Frontal cortex (tissue), 4 donors: ENCODE measurements around the gene ANP32A. TPM values are rescaled to one million over a fixed set of nuclear protein-coding genes. Genes with fewer than 3 reads are reported as not detected.

Source experiments
- DNase-seq, 2 donors: peaks; one replicate each; pipeline ENCODE4 v3.0.0; 2012; ENCODE audit warnings: low spot score in 2 of 2
- FAIRE-seq: peaks from 2 replicates; lab custom pipeline; 2012; peaks lifted over from hg19 to GRCh38; lab: Jason Lieb, UNC
- total RNA-seq: library from RNA; depleted of rRNA; stranded (reverse); fragments of >200 nt; gene quantifications from one replicate; pipeline ENCODE4 v1.2.3, GENCODE V29; 2014
- donor health status: control.
- donor health status: control.
- donor health status: control.

ANP32A gene
- total RNA-seq, 1 donor from 2014 or later: 104 TPM

DNA sequence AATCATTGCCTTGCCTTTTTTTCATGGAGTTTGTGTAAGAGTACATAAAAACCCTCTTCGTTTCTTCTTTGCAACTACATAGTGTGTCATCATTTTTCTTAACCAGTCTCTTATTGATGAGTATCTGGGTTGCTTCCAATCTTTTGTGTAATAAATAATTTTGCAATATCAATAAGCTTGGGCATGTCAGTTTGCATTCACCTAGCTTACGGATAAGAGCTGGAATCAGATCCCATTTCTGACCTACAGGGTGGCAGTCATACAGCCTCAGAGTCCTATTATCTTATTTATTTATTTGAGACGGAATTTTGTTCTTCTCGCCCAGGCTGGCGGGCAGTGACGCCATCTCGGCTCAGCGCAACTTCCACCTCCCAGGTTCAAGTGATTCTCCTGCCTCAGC is 18.3 kb downstream of the ANP32A start:
- FAIRE-seq (no peak), DNase-seq (no peak)

DNA sequence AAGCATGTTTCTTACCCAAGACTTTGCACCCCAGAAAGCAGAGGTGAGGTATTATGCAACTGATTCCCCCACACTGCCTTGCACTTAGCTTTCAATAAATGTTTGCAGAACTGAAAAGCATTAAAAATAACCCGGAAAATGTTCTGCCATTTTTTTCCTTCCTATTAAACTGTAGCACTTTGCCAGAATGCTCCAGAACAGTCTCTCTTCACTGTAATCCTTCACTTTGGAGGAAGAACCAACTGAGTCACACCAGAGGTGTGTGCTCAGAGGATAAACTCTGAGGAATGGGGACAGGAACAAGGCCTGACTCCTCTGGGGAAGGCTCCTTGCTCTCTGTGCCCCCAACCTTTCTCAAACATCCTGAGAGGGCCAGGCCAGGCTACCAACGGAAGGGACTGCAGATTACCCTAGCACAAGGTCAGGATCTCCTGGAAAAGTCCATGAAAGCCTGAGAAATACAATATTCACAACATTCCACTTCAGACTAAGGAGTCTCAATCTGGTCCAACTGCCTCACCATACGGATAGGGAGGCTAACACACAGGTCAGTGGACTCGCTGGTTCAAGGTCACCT is 19.0 kb downstream of the ANP32A start:
- DNase-seq: no peak
- FAIRE-seq: no peak

- DNase-seq: no peak
- no peak for FAIRE-seq
Observed at GRCh38 chr15:68800875-68801274, 19.8 kb downstream of the ANP32A start.

DNA sequence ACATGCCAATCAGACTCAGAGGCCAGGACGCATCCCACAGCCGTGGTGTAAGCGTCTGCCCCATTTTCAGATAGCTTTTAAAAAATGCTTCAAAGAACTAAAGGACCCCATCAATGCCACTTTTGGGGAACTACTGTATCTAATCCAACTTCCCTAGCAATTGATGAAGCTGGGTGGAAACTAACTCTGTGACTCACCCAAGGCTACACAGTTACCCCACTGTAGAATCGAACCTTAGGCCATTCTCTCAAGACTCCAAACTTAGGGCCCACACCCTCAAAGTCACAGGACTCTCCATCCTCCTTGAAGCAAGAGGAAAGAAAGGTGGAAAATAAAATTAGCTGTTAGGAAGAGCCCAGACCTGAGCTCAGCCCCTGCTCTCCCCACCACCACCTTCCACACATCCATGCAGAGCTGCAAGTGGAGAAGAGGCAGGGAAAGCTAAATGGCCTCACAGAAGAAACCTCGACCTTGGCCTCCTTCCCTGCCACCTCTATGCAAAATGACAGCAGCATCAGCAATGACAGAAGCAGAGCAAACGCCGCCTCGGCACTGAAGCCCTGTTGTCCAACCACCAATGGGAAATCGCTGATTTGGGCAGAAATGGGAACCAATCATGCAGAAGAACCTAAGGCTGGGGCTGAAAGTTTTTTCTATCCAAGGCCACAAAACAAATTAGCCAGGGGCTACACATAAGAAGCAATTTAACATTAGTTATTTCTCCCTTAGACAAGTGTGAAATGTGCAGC is 22.2 kb downstream of the ANP32A start:
- DNase-seq: no peak
- FAIRE-seq: no peak

DNA sequence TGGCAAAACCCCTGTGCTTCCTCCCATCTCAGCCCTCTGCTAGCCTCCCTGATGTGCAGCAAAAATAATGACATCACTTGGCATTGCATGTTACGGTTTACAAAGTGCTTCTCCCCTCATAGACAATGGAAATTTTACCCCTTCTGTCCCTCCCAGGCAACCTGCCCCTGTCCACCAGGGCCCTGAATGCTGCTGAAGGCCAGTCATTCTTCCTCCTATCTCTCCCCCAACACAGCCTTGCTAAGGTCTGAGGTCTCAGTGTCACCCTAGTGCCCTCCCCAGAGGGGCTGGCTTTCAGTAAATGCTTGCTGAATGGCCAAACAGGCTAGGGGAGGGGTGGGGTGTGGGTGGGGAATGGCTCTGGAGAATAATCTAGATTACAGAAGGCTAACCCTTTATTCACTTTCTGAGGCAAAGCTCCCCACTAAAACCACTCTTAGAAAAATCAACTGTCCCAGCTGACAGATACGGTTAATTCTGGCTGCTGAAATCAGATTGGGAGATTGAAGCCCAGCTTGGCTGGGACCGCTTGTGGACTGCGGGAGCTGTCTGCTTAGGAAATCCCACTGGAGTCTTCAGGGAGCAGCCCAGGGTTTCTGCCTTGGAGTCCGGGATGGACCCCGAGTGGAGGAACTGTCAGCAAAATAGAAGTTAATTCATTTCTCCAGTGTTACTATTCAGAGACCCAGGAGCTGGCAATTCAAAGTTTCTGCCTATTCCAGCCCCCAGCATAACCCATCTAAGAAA is 22.9 kb downstream of the ANP32A start:
- peak in 1 of 2 donors; percentile 41 for DNase-seq

DNA sequence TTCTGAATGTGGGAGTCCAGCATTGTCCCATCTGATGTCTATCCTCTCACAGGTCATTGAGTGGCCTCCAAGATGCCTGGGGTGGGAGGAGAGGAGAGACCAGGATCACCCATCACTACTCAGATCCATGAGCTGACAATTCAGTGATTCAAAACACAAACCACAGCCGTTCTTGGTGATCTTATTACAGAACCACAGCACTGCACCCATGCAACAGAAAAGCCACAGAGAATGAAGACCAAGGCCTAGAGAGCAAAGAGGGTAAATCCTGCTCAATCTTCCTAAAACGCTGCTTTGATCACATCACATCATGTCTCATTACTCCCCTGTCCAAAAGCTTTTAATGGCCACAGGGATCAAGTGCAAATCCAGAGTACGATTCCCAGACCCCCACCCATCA is 23.5 kb downstream of the ANP32A start:
- DNase-seq: no peak
- FAIRE-seq: no peak

More for the DNA sequence above, 22.9 kb downstream of the ANP32A start:
- FAIRE-seq: no peak

DNA sequence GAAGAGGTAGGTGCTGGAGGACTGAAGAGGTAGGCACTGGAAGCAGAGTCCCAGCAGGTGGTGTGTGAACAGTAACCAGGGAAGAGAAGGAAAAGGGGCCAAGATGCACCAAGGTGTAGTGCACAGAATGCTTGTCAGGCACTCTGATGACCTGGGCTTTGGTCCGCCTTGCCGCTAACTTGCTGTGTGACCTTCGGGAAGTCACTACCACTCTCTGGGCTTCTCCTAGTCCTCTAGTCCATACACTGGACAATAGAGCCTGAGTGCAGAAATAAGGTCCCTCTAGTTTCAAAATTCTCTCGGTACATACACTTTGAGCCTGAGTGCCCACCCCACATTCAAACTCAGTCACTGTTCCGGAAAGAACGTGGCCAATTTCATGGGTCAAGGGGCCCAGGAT is 24.1 kb downstream of the ANP32A start:
- no peak for DNase-seq
- FAIRE-seq: no peak

DNA sequence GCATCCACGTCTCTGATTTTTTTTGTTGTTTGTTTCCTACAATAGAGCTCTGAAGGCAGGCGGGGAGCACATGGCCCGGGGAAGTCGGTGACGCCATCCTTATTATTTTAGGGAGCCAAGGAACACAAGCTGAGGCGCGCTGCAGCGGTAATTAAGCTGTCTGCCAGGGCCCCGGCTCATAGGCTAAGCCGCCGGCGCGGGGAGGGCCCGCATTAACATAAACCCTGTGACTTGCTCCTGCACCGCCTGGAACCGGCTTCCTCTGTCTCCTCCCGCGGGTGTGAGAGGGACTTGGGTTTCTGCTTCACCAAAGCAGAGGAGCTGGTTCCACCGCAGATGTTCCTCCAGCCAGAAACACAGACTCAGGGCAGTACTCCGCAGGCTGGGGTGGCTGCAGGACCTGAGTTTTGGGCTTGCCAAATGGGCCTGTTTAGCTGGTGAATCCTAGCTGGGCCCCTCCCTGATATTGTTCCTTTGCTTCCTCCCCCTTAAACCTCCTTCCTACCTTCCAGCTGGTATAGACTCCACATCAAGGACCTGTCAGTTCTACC is 25.3 kb downstream of the ANP32A start:
- DNase-seq (peak; percentile 56 to 83), FAIRE-seq (no peak)

DNA sequence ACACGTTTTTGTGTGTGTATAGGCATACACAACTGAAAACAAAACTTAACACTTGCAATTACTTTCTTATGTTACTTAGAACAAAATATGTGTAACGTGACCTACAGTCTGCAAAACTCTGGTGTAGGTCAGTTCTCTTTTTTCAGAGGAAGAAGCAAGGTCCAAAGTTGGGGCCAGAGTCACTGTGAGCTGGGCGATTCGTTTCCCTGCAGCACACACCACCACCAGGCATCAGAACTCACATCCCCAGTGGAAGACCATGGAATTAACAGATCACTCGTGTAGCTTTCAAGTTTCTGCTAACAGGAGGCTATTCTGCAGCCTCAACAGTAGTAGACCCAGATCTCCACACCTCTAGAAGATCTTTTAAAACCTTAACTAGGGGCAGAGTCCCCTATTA is 25.8 kb downstream of the ANP32A start:
- DNase-seq: no peak
- FAIRE-seq: no peak

DNA sequence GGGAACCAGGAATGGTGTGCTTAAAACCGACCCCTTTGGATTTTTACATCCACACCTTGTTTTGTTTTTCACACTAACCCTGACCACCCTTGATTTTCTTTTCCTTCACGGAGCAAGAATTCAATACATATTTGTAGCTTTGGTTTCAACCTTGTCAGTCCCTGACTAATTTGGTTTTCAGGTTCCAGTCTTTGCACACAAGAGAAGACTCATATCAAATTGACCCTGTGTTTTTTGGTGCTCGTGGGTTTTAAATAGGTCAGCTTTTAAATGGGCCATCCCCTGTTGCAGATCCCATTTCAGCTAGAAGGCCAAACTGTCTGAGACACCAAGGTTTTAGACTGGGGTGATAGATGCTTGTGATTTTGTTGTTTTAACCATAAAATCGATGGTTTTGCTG is 26.4 kb downstream of the ANP32A start:
- no peak for FAIRE-seq
- DNase-seq: no peak

- no peak for FAIRE-seq
- DNase-seq: no peak
Observed at GRCh38 chr15:68793776-68794175, 26.9 kb downstream of the ANP32A start.

DNA sequence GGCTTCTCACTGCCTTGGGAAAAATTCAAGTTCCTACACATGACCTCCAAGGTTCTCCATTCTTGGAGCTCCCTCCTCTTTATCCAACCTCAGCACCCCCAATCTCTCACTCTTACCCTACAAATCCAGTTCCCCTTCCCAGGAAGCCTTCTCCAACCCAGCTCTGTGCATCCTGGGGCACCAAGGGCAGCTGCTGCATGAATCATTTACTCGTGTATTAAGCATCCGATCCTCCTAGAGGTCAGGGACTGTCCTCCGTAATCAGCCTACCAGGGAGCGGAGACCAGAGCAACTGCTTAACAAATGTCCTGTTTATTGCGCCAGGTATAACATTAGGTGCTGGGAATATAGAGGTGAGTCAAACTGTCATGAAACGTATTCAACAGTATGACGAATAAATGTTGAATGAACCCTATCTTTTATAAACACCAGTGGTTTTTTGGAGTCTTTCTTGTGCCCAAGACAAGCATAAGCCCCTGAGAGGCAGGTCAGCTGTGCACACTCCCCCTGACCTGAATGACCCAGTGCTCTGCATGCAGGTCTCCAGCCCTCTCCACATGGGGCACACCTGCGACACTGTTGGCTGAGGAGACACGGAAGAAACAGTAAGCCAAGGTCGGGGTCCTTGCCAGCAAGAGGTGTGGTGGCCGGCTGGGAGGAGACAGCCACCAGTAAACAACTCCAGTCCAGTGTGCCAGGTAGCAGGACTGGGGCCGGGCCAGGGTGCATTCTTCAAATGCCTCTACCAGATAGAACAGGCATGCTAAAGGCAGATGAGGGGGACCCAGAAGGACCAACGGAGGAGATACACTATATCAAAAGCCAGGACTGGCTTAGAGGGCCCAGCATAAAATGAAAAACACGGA is 27.6 kb downstream of the ANP32A start:
- DNase-seq: no peak
- FAIRE-seq: no peak

DNA sequence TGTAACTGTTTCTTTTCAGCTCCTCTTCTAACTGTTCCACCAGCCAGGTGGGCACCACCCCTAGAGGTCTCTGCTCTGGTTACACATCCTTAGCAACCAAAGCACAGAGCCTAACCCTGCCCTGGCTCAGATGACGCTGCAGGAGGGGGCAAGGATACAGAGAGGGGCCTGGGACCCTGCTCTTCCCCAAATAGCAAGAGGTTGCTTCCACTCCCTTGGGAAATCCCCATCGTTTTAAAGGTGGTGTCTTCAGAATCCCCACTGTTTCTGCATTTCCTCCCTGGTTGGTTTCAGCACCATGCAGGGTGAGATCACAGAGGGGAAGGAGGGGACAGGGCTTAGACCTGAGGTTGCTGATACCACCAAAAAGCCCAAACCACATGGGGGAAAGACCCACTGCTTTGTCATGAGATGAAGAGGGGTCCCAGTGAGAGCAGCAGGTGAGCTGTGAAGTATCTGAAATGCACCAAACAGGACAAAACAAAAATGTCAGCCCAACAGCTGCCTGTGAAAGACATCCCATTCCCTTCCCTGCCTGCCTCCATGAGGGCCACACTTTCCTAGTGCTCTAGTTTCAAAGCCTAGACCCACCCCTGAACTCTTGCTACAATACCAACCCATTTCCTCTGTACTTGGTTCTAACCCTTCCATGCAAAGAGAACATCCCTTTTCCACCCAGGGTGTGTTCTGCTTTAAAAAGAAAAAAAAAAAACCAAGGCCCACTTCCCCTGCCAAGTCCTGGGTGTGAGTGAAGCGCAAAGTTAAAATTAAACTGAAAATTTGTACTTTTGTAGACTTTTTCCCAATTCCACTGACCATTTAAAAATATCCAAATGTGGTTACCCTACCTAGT is 29.0 kb downstream of the ANP32A start:
- DNase-seq: no peak
- no peak for FAIRE-seq

DNA sequence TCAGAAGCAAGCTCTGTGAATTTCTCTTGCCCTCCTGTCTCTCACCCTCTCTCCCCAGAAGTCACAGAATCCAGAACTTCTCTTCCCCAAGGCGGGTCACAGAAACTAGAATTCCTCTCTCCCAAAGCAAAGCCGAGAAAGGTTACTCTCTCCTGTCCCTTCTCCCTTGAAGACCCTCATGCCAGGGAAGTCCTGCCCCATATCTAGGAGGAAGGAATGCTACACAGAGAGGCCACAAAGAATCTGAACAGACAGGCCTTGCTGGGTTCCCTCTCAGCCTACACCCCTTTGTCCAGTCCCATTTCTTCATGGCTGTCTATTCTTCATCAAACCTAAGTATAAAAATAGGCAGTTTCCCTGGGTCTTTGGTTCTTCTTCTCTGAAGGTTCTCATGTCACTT is 29.8 kb downstream of the ANP32A start:
- no peak for FAIRE-seq
- DNase-seq: no peak

GRCh38 chr15:68790242-68790575 is 30.5 kb downstream of the ANP32A start:
- FAIRE-seq (no peak), DNase-seq (no peak)

GRCh38 chr15:68789534-68790241 is 31.0 kb downstream of the ANP32A start:
- FAIRE-seq: no peak
- DNase-seq: peak in 1 of 2 donors; percentile 34

DNA sequence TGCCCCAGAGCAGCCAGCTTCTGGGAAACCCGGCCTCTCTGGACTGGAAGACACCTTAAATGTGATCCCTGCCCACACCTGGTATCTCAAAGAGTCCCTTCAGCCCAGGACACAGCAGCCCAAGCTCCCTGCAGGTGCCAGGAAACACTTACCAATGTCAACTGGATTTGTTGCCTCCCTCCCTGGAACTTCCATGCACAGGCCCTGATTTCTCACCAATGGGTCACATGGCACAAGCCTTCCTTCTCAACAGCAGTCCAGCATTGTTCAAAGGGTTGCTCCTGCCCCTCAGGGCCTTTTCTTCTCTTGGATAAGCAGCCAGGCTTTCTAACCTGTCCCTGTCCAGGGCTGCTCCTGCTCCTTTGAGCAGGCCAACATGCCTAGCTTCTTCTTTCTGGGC is 31.6 kb downstream of the ANP32A start:
- no peak for DNase-seq
- FAIRE-seq: no peak

DNA sequence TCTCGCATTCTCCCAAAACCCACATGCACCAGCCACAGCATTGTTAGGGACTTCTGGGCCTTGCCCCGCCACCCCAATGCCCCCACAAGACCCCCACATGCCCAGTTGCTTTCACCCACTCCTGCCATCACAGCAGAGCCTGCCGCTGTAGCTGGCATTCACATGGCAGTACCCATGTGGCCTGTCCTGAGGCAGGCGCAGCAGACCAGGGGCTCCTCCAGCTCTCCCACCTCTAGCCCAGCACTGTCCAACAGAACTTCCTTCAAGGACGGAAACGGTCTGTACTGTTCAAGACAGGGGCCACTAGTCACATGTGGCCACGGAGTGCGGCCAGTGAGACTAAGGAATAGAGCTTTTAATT is 32.5 kb downstream of the ANP32A start:
- no peak for DNase-seq
- no peak for FAIRE-seq
